Thymus (tissue), 14 donors: Measurements from ENCODE around the gene CYB5D1. TPM values are rescaled to one million over a fixed set of nuclear protein-coding genes. Genes with fewer than 3 reads are reported as not detected.
"Not testable (repeated sequence)": the region's sequence is repeated elsewhere in the genome, so short reads cannot be mapped to it uniquely, and the experiment has no call there.

Experiments used
- DNase-seq, 9 donors: peaks; one replicate each; pipeline ENCODE4 v3.0.0-alpha.2; 2013; ENCODE audit warnings: low spot score in 9 of 9, low read depth in 6 of 9, missing footprints in 1 of 9
- H3K27ac ChIP-seq, 2 donors: one replicate each; pipeline ENCODE4 v1.5.1; 2013; ENCODE audit warnings: control low read depth in 1 of 2, low read depth in 1 of 2, low read length in 1 of 2, mild to moderate bottlenecking in 1 of 2, moderate library complexity in 1 of 2
- H3K27me3 ChIP-seq, 2 donors: one replicate each; pipeline ENCODE4 v1.5.1; 2013; ENCODE audit warnings: low read length in 1 of 2; ENCODE audit not compliant: control insufficient read depth in 2 of 2, insufficient read depth in 1 of 2
- H3K36me3 ChIP-seq, 2 donors: one replicate each; pipeline ENCODE4 v1.5.1; 2013; ENCODE audit warnings: low read length in 1 of 2, mild to moderate bottlenecking in 1 of 2, moderate library complexity in 1 of 2; ENCODE audit not compliant: control insufficient read depth in 2 of 2, insufficient read depth in 2 of 2
- H3K4me1 ChIP-seq, 2 donors: one replicate each; pipeline ENCODE4 v1.5.1; 2013; ENCODE audit warnings: low read length in 2 of 2; ENCODE audit not compliant: control insufficient read depth in 2 of 2, insufficient read depth in 2 of 2
- H3K4me3 ChIP-seq, 2 donors: one replicate each; pipeline ENCODE4 v1.5.1; 2013; ENCODE audit warnings: low read length in 2 of 2, control low read depth in 1 of 2, mild to moderate bottlenecking in 1 of 2
- H3K9me3 ChIP-seq, 2 donors: one replicate each; pipeline ENCODE4 v1.5.1; 2013; ENCODE audit warnings: low read length in 1 of 2, mild to moderate bottlenecking in 1 of 2; ENCODE audit not compliant: control insufficient read depth in 2 of 2, insufficient read depth in 1 of 2
- WGBS: extraction: QIAGEN DNeasy Blood & Tissue Kit; methylation state at CpG from one replicate; pipeline ENCODE4 v1.1.7; 2013; 5-methylcytosine and 5-hydroxymethylcytosine counted together
- long read RNA-seq, 10 donors: transcript quantifications; one replicate each; lab custom pipeline, GENCODE V29; 2026
- polyA plus RNA-seq: library from polyadenylated mRNA; stranded (reverse); fragments of 200-250 nt; gene quantifications from one replicate; pipeline ENCODE4 v1.2.3, GENCODE V29; 2013
- total RNA-seq: library from RNA; stranded (reverse); fragments of 120-200 nt; gene quantifications from one replicate; pipeline ENCODE4 v1.2.4, GENCODE V29; 2013
- donor health status: healthy.

Gene CYB5D1, protein sequence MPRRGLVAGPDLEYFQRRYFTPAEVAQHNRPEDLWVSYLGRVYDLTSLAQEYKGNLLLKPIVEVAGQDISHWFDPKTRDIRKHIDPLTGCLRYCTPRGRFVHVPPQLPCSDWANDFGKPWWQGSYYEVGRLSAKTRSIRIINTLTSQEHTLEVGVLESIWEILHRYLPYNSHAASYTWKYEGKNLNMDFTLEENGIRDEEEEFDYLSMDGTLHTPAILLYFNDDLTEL
- 8.2 TPM for total RNA-seq
- polyA plus RNA-seq = 6.0 TPM
- long read RNA-seq, donor 1 = 0 reads
- long read RNA-seq, donor 2 = 0 reads
- long read RNA-seq, donor 3, partial matches to known transcripts = 0 of 3 reads
- long read RNA-seq, donor 3, other reads (novel, unspliced or antisense) = 0 of 3 reads
- long read RNA-seq, donor 4, partial matches to known transcripts = 0 of 5 reads
- long read RNA-seq, donor 4, other reads (novel, unspliced or antisense) = 0 of 5 reads
- long read RNA-seq, donor 5, partial matches to known transcripts = 0 of 6 reads
- long read RNA-seq, donor 5, other reads (novel, unspliced or antisense) = 0 of 6 reads
- long read RNA-seq, donor 6, partial matches to known transcripts = 0 of 4 reads
- long read RNA-seq, donor 6, other reads (novel, unspliced or antisense) = 0 of 4 reads
- long read RNA-seq, donor 7, partial matches to known transcripts = 0 of 1 reads
- long read RNA-seq, donor 7, other reads (novel, unspliced or antisense) = 0 of 1 reads
- long read RNA-seq, donor 8 = 0 reads
- long read RNA-seq, donor 9, partial matches to known transcripts = 0 of 3 reads
- long read RNA-seq, donor 9, other reads (novel, unspliced or antisense) = 0 of 3 reads
- long read RNA-seq, donor 10, partial matches to known transcripts = 0 of 1 reads
- long read RNA-seq, donor 10, other reads (novel, unspliced or antisense) = 0 of 1 reads

DNA sequence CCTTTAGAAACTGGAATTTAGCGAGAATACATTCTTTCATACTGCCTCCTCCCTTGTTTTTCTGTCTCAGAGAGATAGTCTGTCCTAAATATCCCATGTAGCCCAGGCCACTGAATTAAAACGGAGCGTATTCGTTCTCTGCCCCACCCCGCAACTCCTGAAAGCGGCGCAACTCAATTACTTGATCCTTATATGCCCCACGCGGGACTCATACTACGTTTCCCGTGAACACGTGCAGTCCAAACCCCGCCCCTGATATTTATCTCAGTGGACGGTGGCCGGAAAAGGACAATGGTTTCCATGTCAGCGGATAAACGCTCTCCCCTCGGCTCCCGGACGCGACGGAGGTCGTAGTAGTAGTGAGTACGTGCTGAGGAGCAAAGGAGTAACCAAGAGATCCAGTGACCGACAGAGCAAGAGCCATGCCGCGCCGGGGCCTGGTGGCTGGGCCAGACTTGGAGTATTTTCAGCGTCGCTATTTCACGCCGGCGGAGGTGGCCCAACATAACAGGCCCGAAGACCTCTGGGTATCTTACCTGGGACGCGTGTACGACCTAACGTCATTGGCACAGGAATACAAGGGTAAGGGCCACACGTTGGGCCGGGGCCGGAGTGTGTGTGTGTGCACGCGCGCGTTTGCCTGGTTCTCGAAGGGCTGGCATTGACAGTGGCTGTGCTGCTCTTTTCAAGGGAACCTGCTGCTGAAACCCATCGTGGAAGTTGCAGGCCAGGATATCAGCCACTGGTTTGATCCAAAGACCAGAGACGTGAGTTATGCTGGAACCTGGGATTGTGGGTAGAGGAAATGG is at the start of gene CYB5D1:
CYB5D1 (plus strand) TSS at position 291 of the 809 bp plus-strand sequence; CDS start at position 423, 132 bp downstream.
- H3K27me3 ChIP-seq = no peaks in the 10 kb centered on the region
- 5% methylated on average over 48 of the region's 48 CpGs for WGBS
- H3K36me3 ChIP-seq = peaks cover 27 to 40% of the 10 kb centered on the region in 2 donors
- peak in 7 of 9 donors; percentile 89 to 98 (median 93) for DNase-seq
- peak within 1 kb of the TSS; percentile 98 for H3K27ac ChIP-seq
- H3K9me3 ChIP-seq = peaks cover 0 to 8% of the 10 kb centered on the region in 2 donors
- peak within 1 kb of the TSS; percentile 69 to 96 for H3K4me3 ChIP-seq
- H3K4me1 ChIP-seq = peaks cover 16 to 29% of the 10 kb centered on the region in 2 donors

DNA sequence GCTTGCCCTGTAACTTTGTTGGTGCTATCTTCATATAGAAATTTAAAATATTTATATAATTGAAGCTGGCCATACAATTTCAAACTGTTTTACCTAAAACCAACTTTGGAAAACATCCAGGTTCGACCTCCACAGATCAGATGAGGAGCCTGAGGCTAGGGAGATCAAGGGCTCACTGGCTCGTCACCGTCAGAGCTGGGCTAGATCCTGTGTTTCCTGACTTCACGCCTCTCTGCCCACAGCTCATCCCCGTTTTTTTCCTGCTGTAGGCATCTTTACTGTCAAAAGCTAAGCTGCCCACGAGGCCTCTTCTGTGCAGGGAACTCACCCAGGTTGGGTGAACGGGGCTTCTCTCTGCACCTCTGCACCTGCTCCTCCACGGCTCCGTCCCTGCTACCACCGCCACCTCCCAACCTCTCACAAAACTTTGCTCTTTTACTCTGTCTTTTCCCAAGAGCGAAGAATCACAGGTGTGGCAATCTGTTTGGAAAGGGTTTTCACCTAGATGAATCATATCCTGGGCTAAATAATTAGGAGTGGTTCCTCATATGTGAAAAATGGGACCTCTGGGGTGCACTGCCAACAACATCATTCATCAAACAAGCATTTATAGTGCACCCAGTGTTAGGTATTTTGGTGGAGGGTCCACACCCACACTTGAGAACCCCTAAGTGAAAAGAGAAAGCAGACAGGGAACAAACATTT is 48.6 kb upstream of the CYB5D1 start:
- Histone ChIP-seq H3K27ac (no peak overlapping the region), H3K4me1 (no peaks in the 10 kb centered on the region), H3K36me3 (no peaks in the 10 kb centered on the region), H3K9me3 (no peaks in the 10 kb centered on the region), H3K27me3 (peaks cover 0 to 8% of the 10 kb centered on the region in 2 donors), H3K4me3 (no peak overlapping the region)
- no peak for DNase-seq
- WGBS = 89% methylated on average over 11 of the region's 11 CpGs

DNA sequence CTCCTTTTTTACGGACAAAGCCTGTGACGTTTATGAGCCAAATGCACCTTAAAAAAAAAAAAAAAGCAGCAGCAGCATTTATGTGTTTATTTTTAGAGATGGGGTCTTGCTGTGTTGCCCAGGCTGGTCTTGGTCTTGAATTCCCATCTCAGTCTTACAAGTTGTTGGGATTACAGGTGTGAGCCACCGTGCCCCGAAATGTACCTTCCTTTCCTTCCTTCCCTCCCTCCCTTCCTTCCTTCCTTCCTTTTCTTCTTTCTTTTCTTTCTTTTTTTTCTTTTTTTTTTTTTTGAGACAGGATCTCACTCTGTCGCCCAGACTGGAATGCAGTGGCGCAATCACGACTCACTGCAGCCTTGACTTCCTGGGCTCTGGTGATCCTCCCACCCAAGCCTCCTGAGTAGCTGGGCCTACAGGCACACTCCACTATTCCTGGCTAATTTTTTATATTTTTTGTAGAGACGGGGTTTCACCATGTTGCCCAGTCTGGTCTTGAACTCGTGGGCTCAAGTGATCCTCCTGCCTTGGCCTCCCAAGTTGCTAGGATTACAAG is 47.9 kb upstream of the CYB5D1 start:
- not testable (repeated sequence) for H3K9me3 ChIP-seq, H3K4me1 ChIP-seq, H3K27ac ChIP-seq, H3K4me3 ChIP-seq, H3K36me3 ChIP-seq, H3K27me3 ChIP-seq, DNase-seq
- WGBS = 94% methylated on average over 9 of the region's 9 CpGs

DNA sequence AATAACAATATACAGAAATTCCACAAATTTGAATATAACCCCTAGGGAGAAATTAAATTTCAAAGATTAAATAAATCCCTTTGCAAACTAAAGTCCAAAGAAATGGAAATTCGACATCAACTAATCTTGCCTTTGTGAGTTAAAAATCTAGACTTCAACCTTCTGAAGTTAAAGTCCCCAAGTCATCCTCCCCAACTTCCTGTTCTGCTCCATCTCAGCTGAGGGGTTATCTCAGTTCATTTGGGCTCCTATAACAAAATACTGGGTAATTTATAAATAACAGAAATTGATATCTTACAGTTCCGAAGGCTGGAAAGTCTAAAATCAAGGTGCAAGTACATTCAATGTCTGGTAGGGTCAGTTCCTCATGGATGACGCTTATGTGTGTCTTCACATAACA is 46.6 kb upstream of the CYB5D1 start:
- H3K9me3 ChIP-seq = no peaks in the 10 kb centered on the region
- no peak for DNase-seq
- H3K36me3 ChIP-seq = no peaks in the 10 kb centered on the region
- no peak overlapping the region for H3K27ac ChIP-seq
- no peak overlapping the region for H3K4me3 ChIP-seq
- WGBS = 70% methylated on average over 3 of the region's 3 CpGs
- H3K27me3 ChIP-seq = peaks cover 0 to 8% of the 10 kb centered on the region in 2 donors
- H3K4me1 ChIP-seq = no peaks in the 10 kb centered on the region

DNA sequence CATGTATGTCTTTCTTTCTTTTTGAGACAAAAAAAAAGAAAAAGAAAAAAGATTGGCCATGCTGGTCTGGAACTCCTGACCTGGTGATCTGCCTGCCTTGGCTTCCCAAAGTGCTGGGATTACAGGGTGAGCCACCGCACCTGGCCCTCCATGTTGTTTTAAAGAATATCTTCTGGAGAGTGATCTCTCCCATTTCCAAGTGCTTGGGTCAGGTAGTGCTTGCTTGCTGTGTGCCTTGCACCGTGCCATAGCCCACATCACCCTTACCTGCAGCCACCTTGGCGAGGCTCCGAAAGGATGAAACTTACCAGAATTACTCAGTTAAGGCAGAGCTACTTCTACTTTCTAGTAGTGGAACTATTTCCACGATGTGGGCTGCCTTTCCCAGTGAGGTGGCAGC is 42.8 kb upstream of the CYB5D1 start:
- DNase-seq = no peak
- H3K27me3 ChIP-seq = peaks cover 0 to 6% of the 10 kb centered on the region in 2 donors
- H3K27ac ChIP-seq = no peak overlapping the region
- no peaks in the 10 kb centered on the region for H3K36me3 ChIP-seq
- no peaks in the 10 kb centered on the region for H3K9me3 ChIP-seq
- 93% methylated on average over 5 of the region's 5 CpGs for WGBS
- no peak overlapping the region for H3K4me3 ChIP-seq
- no peaks in the 10 kb centered on the region for H3K4me1 ChIP-seq

DNA sequence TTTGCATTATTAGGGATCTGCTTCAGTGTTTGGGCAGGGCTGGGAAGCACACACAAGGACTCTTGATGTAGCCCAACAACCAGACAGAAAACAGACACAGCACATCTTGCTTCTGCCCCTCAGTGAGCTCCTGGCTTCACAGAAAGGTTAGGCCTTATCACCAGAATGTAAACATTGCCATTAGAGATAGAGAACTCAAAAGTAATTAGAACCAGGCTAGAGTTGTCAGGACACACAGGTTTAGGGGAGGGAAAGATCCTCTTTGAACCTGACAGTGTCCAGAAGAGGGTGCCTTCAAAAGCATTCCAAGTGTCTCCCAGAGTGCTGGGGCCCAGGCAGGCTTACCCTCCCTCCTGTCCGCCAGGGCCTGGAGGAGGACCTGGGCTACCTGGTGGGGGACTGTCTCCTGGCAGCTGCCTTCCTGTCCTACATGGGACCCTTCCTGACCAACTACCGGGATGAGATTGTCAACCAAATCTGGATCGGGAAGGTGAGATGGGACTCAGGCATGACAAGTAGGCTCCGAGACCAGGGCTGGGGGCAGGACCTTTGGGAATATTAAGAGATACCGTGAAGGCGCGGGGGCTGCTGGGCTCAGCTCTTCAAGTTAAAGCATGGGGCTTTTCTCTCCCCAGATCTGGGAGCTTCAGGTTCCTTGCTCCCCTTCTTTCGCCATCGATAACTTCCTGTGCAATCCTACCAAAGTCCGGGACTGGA is 40.7 kb upstream of the CYB5D1 start:
- 95% methylated on average over 10 of the region's 10 CpGs for WGBS

DNA sequence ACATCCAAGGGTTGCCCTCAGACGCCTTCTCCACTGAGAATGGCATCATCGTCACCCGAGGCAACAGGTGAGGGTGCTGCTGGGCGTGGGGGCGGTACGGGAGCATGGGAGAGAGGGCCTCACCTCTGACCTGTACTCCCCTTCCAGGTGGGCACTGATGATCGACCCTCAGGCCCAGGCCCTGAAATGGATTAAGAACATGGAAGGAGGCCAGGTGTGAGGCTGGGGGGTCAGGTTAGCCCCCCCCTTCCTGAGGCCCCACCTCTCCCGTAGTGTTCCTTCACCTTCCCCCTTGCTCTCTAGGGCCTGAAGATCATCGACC is 40.2 kb upstream of the CYB5D1 start:
- no peak for DNase-seq
- H3K4me3 ChIP-seq = no peak overlapping the region
- H3K9me3 ChIP-seq = no peaks in the 10 kb centered on the region
- no peaks in the 10 kb centered on the region for H3K4me1 ChIP-seq
- peaks cover 0 to 6% of the 10 kb centered on the region in 2 donors for H3K27me3 ChIP-seq
- no peaks in the 10 kb centered on the region for H3K36me3 ChIP-seq
- no peak overlapping the region for H3K27ac ChIP-seq
- 96% methylated on average over 9 of the region's 9 CpGs for WGBS

More for the DNA sequence above, 40.7 kb upstream of the CYB5D1 start:
- no peak for DNase-seq
- Histone ChIP-seq H3K27ac (no peak overlapping the region), H3K9me3 (no peaks in the 10 kb centered on the region), H3K27me3 (peaks cover 0 to 6% of the 10 kb centered on the region in 2 donors), H3K4me1 (no peaks in the 10 kb centered on the region), H3K36me3 (no peaks in the 10 kb centered on the region), H3K4me3 (no peak overlapping the region)

DNA sequence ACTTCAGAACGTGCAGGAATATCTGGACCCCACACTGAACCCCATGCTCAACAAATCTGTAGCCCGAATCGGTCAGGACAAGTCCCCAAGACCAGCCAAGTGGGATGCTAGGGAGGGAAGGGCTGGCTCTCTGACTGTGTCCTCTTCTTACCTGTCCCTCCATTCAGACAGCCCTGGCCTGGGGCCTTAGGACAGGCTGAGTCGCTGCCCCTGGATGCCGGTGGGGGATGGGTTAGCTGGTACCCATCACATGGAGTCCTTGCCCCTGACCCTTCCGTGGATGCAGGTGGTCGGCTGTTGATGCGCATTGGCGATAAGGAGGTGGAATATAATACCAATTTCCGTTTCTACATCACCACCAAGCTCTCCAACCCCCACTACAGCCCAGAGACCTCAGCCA is 39.8 kb upstream of the CYB5D1 start:
- Histone ChIP-seq H3K4me3 (no peak overlapping the region), H3K4me1 (no peaks in the 10 kb centered on the region), H3K9me3 (no peaks in the 10 kb centered on the region), H3K36me3 (no peaks in the 10 kb centered on the region), H3K27ac (no peak overlapping the region), H3K27me3 (peaks cover 0 to 6% of the 10 kb centered on the region in 2 donors)
- 93% methylated on average over 10 of the region's 10 CpGs for WGBS
- DNase-seq = no peak
